ENCODE results near the gene CACNA1C.

The CACNA1C gene

DNA sequence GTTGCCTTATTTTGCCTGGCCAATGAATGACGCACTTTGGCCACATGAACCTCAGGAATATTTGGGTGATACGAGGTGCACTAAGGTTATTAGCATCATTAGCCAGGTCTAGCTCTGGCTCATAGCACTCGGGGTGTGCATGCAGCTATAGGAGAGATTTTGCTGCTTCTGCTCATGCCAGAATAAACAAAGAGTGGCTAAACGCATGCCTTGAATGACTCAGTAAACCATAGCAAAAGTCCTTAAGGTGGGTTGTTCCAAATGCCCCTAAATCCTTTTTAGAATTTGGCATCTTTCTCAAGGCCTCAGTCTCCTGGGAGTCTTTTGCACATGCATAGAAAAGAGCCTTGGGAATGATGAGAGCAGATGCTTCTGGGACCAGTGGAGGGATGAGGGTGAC lies 398.2 kb downstream of the CACNA1C start:
- FAIRE-seq (no peak), DNase-seq (ENCODE audit: insufficient read length, low spot score) (no peak)
- TF ChIP-seq PAX5 (IDR thresholded peaks at IDR 0.05; ENCODE audit: insufficient read depth, low read length, severe bottlenecking): no peak
- no peak for TF ChIP-seq POU2F2 (IDR thresholded peaks at IDR 0.05; ENCODE audit: low read depth, low read length)
- no peak for TF ChIP-seq SPI1 (IDR thresholded peaks at IDR 0.05; ENCODE audit: low read depth, low read length)

DNA sequence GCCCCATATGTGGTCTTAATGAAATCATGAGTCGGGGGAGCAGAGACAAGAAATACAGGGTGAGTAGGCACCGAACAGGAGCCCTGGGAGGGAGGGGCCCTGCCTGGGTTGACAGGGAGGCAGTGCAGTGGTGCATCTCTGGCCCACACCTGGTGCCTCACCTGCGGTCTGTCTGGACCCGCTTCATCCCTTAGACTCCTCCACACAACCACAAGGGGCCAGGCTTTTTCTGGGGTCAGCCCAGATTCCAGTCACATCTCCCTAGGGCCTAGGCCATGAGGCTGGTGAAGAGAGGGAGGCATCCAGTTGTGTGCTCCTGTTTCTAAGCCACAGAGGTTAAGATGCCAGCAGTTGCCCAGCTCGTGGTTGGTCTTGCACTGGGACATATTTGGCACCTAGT lies 398.7 kb downstream of the CACNA1C start:
- TF ChIP-seq TAF1 (IDR thresholded peaks at IDR 0.05; ENCODE audit: low read depth, low read length): no peak
- TF ChIP-seq POU2F2 (IDR thresholded peaks at IDR 0.05; ENCODE audit: low read depth, low read length): no peak
- TF ChIP-seq POLR2A (IDR thresholded peaks at IDR 0.05; ENCODE audit: low read depth, low read length): no peak
- TF ChIP-seq SPI1 (IDR thresholded peaks at IDR 0.05; ENCODE audit: low read depth, low read length): no peak
- no peak for TF ChIP-seq PAX5 (IDR thresholded peaks at IDR 0.05; ENCODE audit: insufficient read depth, low read length, severe bottlenecking)
- TF ChIP-seq POLR2AphosphoS5 (IDR thresholded peaks at IDR 0.05; ENCODE audit: low read depth, low read length): no peak
- DNase-seq (ENCODE audit: insufficient read length, low spot score): no peak
- FAIRE-seq: no peak

DNA sequence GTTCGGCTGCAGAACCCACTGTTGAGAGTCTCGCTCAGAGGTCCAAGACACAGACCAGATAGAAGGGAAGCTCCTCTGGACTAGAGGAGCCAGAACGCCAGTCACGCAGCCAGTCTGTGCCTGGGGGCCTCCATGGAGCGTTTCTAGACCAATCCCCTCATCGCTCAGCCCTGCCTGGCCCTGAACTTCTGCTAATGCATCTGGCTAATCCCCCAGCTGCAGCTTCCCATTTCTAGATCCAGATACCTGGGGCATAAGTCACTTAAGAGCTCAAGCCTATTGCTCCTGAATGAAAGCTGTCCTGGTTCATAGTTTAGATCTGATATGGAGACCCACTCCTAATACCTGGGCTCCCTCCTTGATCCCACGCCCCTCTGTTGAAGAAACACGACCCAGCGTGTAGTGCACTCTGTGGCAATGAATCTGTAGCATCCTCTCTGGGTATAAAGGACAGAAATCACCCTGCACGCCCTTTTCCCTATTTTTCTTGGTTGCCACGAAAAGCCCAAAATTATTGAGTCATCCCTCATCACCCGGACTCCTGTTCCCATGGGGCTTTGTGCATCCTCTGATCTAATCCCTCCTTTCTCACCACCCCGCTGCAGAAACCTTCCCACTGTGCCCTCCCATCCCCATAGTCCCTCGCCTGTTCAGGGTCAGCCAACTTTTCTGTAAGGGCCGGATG lies 400.4 kb downstream of the CACNA1C start:
- TF ChIP-seq POU2F2 (IDR thresholded peaks at IDR 0.05; ENCODE audit: low read depth, low read length) (no peak), SPI1 (IDR thresholded peaks at IDR 0.05; ENCODE audit: low read depth, low read length) (no peak), POLR2A (IDR thresholded peaks at IDR 0.05; ENCODE audit: low read depth, low read length) (no peak), TAF1 (IDR thresholded peaks at IDR 0.05; ENCODE audit: low read depth, low read length) (no peak), PAX5 (IDR thresholded peaks at IDR 0.05; ENCODE audit: insufficient read depth, low read length, severe bottlenecking) (no peak), POLR2AphosphoS5 (IDR thresholded peaks at IDR 0.05; ENCODE audit: low read depth, low read length) (no peak)
- FAIRE-seq (no peak), DNase-seq (ENCODE audit: insufficient read length, low spot score) (no peak)

DNA sequence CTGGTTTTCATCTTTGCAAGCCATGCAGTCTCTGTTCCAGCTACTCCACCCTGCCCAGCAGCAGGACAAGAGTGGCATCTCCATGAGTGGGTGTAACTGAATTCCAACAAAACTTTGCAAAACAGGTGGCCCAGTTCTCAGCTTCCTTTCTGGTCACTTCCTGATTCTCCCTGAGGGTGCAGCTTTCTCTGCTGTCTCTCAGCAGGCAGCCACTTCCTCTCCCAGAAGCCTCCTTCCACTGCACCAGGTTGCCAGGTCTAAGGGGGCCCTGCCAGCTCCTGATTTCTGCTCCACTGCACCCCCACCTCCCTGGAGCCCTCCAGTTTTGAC lies 400.9 kb downstream of the CACNA1C start:
- TF ChIP-seq POLR2AphosphoS5 (IDR thresholded peaks at IDR 0.05; ENCODE audit: low read depth, low read length) (no peak), TAF1 (IDR thresholded peaks at IDR 0.05; ENCODE audit: low read depth, low read length) (no peak), SPI1 (IDR thresholded peaks at IDR 0.05; ENCODE audit: low read depth, low read length) (no peak), POLR2A (IDR thresholded peaks at IDR 0.05; ENCODE audit: low read depth, low read length) (no peak), POU2F2 (IDR thresholded peaks at IDR 0.05; ENCODE audit: low read depth, low read length) (no peak), PAX5 (IDR thresholded peaks at IDR 0.05; ENCODE audit: insufficient read depth, low read length, severe bottlenecking) (no peak)
- FAIRE-seq: no peak
- no peak for DNase-seq (ENCODE audit: insufficient read length, low spot score)

DNA sequence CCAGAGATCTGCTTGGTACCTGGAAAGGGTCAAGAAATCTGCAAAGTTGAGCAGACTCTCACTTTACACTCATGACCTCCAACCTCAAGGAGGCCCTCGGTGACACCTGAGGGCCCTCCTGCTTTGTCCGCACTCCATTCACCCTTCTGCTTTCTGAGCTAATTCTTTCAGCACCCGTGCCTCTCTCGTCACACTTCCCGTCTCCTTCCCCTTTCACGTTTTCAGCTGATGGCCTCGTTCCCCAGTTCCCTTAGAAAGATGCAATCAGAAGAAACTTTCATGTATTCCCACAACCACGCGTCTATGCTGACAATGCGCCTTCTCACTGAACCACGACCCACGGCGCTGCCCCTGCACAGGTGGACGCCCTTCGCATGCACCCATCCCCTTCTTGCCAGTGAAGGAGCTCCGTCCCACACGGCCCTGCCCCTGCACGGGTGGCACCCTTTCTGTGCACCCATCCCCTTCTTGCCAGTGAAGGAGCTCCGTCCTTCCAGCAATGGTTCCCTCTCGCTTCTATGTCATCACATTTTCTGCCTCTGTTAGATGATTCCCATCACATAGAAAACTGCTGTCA lies 401.9 kb downstream of the CACNA1C start:
- no peak for TF ChIP-seq POLR2AphosphoS5 (IDR thresholded peaks at IDR 0.05; ENCODE audit: low read depth, low read length)
- TF ChIP-seq SPI1 (IDR thresholded peaks at IDR 0.05; ENCODE audit: low read depth, low read length): no peak
- FAIRE-seq (no peak), DNase-seq (ENCODE audit: insufficient read length, low spot score) (no peak)

DNA sequence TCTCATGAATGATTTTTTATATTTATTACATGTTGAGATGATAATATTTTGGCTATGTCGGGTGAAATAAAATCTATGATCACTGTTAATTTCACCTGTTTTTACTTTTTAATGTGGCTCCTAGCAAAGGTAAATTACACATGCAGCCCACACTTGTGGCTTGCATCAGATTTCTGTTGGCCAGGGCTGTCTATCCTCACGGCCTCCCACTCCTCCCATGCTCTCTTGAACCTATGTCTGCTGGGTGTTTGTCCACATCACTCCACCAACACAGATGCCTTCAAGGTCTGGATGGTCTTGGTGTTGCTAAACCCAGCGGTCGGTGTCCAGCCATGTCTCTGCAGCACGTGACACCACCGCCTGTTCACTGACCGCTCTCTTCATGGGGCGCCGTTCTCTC lies 402.6 kb downstream of the CACNA1C start:
- TF ChIP-seq POLR2AphosphoS5 (IDR thresholded peaks at IDR 0.05; ENCODE audit: low read depth, low read length): no peak
- TF ChIP-seq TAF1 (IDR thresholded peaks at IDR 0.05; ENCODE audit: low read depth, low read length): no peak
- TF ChIP-seq SPI1 (IDR thresholded peaks at IDR 0.05; ENCODE audit: low read depth, low read length): no peak
- no peak for FAIRE-seq
- DNase-seq (ENCODE audit: insufficient read length, low spot score): no peak

DNA sequence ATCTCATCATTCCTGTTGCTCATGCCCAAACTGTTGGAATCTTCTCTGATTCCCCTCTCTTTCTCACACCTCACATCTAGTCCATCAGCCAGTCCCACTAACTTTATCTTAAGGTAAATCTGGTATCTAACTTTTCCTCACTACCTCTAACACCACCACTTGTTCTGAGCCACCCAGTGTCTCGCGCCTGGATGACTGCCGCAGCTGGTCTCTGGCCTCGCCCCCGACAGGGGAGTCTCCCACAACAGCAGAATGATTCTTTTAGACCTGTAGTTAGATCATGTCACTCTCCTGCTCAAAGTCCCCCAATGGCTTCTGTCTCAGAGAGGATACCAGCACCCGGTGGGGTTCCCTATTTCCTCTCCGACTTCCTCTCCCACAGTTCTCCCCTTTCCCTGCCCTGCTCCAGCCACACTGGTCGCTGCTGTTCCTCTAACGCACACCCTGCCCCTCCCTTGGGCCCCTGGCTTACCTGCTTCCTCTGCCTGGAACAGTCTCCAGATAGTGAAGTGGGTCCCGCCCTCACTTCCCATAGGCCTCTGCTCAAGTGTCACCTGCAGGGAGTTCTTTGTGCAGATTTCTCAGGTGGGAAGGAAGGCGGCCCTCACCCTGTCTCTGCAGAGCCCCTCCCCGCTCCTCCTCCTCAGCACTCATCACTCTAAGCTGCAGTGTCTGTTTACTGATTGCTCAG lies 403.5 kb downstream of the CACNA1C start:
- no peak for DNase-seq (ENCODE audit: insufficient read length, low spot score)
- no peak for TF ChIP-seq PAX5 (IDR thresholded peaks at IDR 0.05; ENCODE audit: insufficient read depth, low read length, severe bottlenecking)
- no peak for TF ChIP-seq SPI1 (IDR thresholded peaks at IDR 0.05; ENCODE audit: low read depth, low read length)
- TF ChIP-seq POLR2A (IDR thresholded peaks at IDR 0.05; ENCODE audit: low read depth, low read length): no peak
- no peak for TF ChIP-seq TAF1 (IDR thresholded peaks at IDR 0.05; ENCODE audit: low read depth, low read length)
- no peak for TF ChIP-seq POU2F2 (IDR thresholded peaks at IDR 0.05; ENCODE audit: low read depth, low read length)
- TF ChIP-seq POLR2AphosphoS5 (IDR thresholded peaks at IDR 0.05; ENCODE audit: low read depth, low read length): no peak
- FAIRE-seq: no peak

DNA sequence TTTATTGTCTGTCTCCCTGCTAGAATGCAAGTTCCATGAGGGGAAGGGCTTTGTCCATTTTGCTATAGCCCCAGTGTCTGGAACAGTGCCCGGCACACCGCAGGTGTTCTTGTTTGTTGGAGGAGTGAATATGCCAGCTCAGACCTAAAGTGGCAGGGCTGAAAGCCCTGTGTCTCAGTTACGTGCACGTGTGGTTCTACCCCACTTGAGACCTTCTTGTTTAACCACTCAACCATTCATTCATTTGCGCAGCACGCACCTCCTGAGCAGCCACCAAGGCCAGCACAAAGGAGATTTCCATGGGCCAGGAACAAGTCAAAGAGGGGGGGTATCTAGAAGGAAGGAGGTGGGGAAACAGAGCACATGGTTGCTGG lies 404.0 kb downstream of the CACNA1C start:
- TF ChIP-seq POLR2AphosphoS5 (IDR thresholded peaks at IDR 0.05; ENCODE audit: low read depth, low read length) (no peak), TAF1 (IDR thresholded peaks at IDR 0.05; ENCODE audit: low read depth, low read length) (no peak), SPI1 (IDR thresholded peaks at IDR 0.05; ENCODE audit: low read depth, low read length) (no peak), POLR2A (IDR thresholded peaks at IDR 0.05; ENCODE audit: low read depth, low read length) (no peak), PAX5 (IDR thresholded peaks at IDR 0.05; ENCODE audit: insufficient read depth, low read length, severe bottlenecking) (no peak), POU2F2 (IDR thresholded peaks at IDR 0.05; ENCODE audit: low read depth, low read length) (no peak)
- no peak for FAIRE-seq
- no peak for DNase-seq (ENCODE audit: insufficient read length, low spot score)

DNA sequence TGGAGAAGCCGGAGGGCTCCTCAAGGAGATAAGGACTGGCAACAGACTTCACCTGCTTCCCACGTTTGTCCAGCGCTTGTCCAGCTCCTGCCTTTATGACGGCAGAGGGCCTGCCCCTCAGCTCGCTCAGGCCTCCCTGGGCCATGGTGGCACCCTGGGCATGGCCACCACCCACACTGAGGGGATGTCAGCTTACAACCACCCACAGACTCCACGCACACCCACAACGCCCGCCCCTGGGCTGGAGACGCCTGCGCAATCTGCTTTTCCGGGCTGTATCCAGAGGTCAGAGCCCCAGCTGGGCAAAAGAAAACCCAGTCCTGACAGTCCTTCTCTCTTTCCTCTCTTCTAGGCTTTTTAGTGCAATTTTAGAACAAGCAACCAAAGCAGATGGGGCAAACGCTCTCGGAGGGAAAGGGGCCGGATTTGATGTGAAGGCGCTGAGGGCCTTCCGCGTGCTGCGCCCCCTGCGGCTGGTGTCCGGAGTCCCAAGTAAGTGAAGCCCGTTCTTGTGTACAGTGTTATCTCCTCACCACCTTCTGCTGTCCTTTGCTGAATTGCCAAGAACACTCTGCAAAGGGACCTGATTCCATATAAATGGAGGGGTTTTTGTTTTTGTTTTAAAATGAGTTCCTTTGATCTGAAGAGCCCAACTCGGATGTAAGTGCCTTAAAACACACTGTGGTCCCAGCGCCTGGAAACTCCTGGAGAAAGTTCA lies 404.6 kb downstream of the CACNA1C start:
- DNase-seq (ENCODE audit: insufficient read length, low spot score): no peak
- no peak for TF ChIP-seq TAF1 (IDR thresholded peaks at IDR 0.05; ENCODE audit: low read depth, low read length)
- no peak for TF ChIP-seq POLR2A (IDR thresholded peaks at IDR 0.05; ENCODE audit: low read depth, low read length)
- TF ChIP-seq PAX5 (IDR thresholded peaks at IDR 0.05; ENCODE audit: insufficient read depth, low read length, severe bottlenecking): no peak
- no peak for TF ChIP-seq POLR2AphosphoS5 (IDR thresholded peaks at IDR 0.05; ENCODE audit: low read depth, low read length)
- TF ChIP-seq POU2F2 (IDR thresholded peaks at IDR 0.05; ENCODE audit: low read depth, low read length): no peak
- TF ChIP-seq SPI1 (IDR thresholded peaks at IDR 0.05; ENCODE audit: low read depth, low read length): no peak
- no peak for FAIRE-seq

All from GM12891 (cell line).